Measurements from ENCODE around the gene ARFGEF3.
"Not testable (repeated sequence)": the region's sequence is repeated elsewhere in the genome, so short reads cannot be mapped to it uniquely, and the experiment has no call there.

Gene ARFGEF3

GRCh38 chr6:138161338-138162110 lies at the start of gene ARFGEF3:
Gene ARFGEF3 (plus strand): TSS chr6:138161939. CDS start chr6:138162087, 148 bp downstream.
- peak; percentile 88 for DNase-seq (ENCODE audit: low spot score)

GRCh38 chr6:138113588-138114210 lies 48.0 kb upstream of the ARFGEF3 start:
- no peak for DNase-seq (ENCODE audit: low spot score)

GRCh38 chr6:138115201-138115600 lies 46.5 kb upstream of the ARFGEF3 start:
- no peak for DNase-seq (ENCODE audit: low spot score)

- peak; percentile 68 for DNase-seq (ENCODE audit: low spot score)
Measured at GRCh38 chr6:138115877-138116660, 45.7 kb upstream of the ARFGEF3 start.

- DNase-seq (ENCODE audit: low spot score): no peak
Measured at GRCh38 chr6:138116661-138116999, 45.1 kb upstream of the ARFGEF3 start.

- no peak for DNase-seq (ENCODE audit: low spot score)
Measured at GRCh38 chr6:138117376-138117914, 44.3 kb upstream of the ARFGEF3 start.

- DNase-seq (ENCODE audit: low spot score): not testable (repeated sequence)
Measured at GRCh38 chr6:138119229-138119628, 42.5 kb upstream of the ARFGEF3 start.

GRCh38 chr6:138119976-138120375 lies 41.8 kb upstream of the ARFGEF3 start:
- DNase-seq (ENCODE audit: low spot score): no peak

GRCh38 chr6:138124096-138124495 lies 37.6 kb upstream of the ARFGEF3 start:
- no peak for DNase-seq (ENCODE audit: low spot score)

- DNase-seq (ENCODE audit: low spot score): no peak
Measured at GRCh38 chr6:138128096-138128495, 33.6 kb upstream of the ARFGEF3 start.

GRCh38 chr6:138129190-138129589 lies 32.5 kb upstream of the ARFGEF3 start:
- DNase-seq (ENCODE audit: low spot score): no peak

GRCh38 chr6:138142806-138143205 lies 18.9 kb upstream of the ARFGEF3 start:
- DNase-seq (ENCODE audit: low spot score): no peak

- DNase-seq (ENCODE audit: low spot score): no peak
Measured at GRCh38 chr6:138145402-138145801, 16.3 kb upstream of the ARFGEF3 start.

- no peak for DNase-seq (ENCODE audit: low spot score)
Measured at GRCh38 chr6:138146544-138146943, 15.2 kb upstream of the ARFGEF3 start.

GRCh38 chr6:138155443-138155842 lies 6.3 kb upstream of the ARFGEF3 start:
- DNase-seq (ENCODE audit: low spot score): no peak

GRCh38 chr6:138157986-138158638 lies 3.6 kb upstream of the ARFGEF3 start:
- DNase-seq (ENCODE audit: low spot score): no peak

GRCh38 chr6:138159246-138159645 lies 2.5 kb upstream of the ARFGEF3 start:
- DNase-seq (ENCODE audit: low spot score): no peak

- no peak for DNase-seq (ENCODE audit: low spot score)
Measured at GRCh38 chr6:138160329-138161087, 1.2 kb upstream of the ARFGEF3 start.

GRCh38 chr6:138161088-138161337 lies 726 bp upstream of the ARFGEF3 start:
- no peak for DNase-seq (ENCODE audit: low spot score)

- peak; percentile 63 for DNase-seq (ENCODE audit: low spot score)
Measured at GRCh38 chr6:138162111-138162954, 594 bp downstream of the ARFGEF3 start.

Data from iPS-NIHi11 (cell line).